Stimulated activated CD4-positive, alpha-beta T cell treated with anti-CD3 and anti-CD28 coated beads, Interleukin-1b, Interleukin-23, amount 100 ng/mL, for 1 hour (primary cell): Measurements from ENCODE around the gene LY6G6F.

Experiments used
- DNase-seq, 2 donors: peaks; one replicate each; pipeline ENCODE4 v3.0.0-alpha.2; 2020; ENCODE audit warnings: low read depth in 2 of 2

Gene LY6G6F

GRCh38 chr6:31723980-31724691 lies 17.5 kb downstream of the LY6G6F start:
- DNase-seq = no peak

GRCh38 chr6:31725502-31726350 lies 19.1 kb downstream of the LY6G6F start:
- no peak for DNase-seq

GRCh38 chr6:31727034-31727716 lies 20.5 kb downstream of the LY6G6F start:
- no peak for DNase-seq

- no peak for DNase-seq
These were observed 21.3 kb downstream of the LY6G6F start for GRCh38 chr6:31727717-31728671.

GRCh38 chr6:31728767-31729514 lies 22.3 kb downstream of the LY6G6F start, which contains the start of gene DDAH2:
TSS of gene DDAH2 (minus strand) at chr6:31729299. CDS start at chr6:31729161, 138 bp downstream.
- no peak for DNase-seq

- peak; percentile 60 for DNase-seq
These were observed 22.9 kb downstream of the LY6G6F start for GRCh38 chr6:31729515-31729978.

GRCh38 chr6:31729979-31730630 lies 23.4 kb downstream of the LY6G6F start:
- DNase-seq = peak in 1 of 2 donors; percentile 50

- no peak for DNase-seq
These were observed 24.0 kb downstream of the LY6G6F start for GRCh38 chr6:31730631-31731086.

GRCh38 chr6:31732029-31732428 lies 25.4 kb downstream of the LY6G6F start:
- no peak for DNase-seq

- DNase-seq = no peak
These were observed 27.1 kb downstream of the LY6G6F start for GRCh38 chr6:31733734-31734133.

GRCh38 chr6:31734247-31734820 lies 27.7 kb downstream of the LY6G6F start:
- DNase-seq = no peak

GRCh38 chr6:31734821-31735406 lies 28.2 kb downstream of the LY6G6F start:
- no peak for DNase-seq

GRCh38 chr6:31736021-31736767 lies 29.5 kb downstream of the LY6G6F start, which contains the start of gene CLIC1:
TSS of gene CLIC1 (minus strand) at chr6:31736530. CDS start at chr6:31736300, 230 bp downstream.
- DNase-seq = peak in 1 of 2 donors; percentile 63

- no peak for DNase-seq
These were observed 30.2 kb downstream of the LY6G6F start for GRCh38 chr6:31736768-31737314.

- DNase-seq = no peak
These were observed 30.8 kb downstream of the LY6G6F start for GRCh38 chr6:31737315-31737990.

GRCh38 chr6:31737991-31738979 lies 31.6 kb downstream of the LY6G6F start:
- peak in 1 of 2 donors; percentile 22 for DNase-seq
